GM12878 (cell line): ENCODE measurements around the gene OR4E1. TPM values are rescaled to one million over a fixed set of nuclear protein-coding genes. Genes with fewer than 3 reads are reported as not detected.

Source experiments
- ATAC-seq: fragments of 200-7000 bp; cut with Tn5 transposase; 3 replicates; pipeline ENCODE4 v1.9.1; 2020; ENCODE audit warnings: mild to moderate bottlenecking, moderate library complexity
- BruUV-seq: library from RNA; stranded (reverse); fragments of 400-500 nt; replicated peaks from 2 replicates; lab custom pipeline; 2021; lab: Mats Ljungman, UMichigan
- CTCF ChIA-PET: fragments of 300-600 bp; sonication (Branson Sonifier 250); formaldehyde crosslinking; extraction: SDS; loops from one replicate; lab custom pipeline; 2021; ENCODE audit warnings: inconsistent platforms; lab: Yijun Ruan, JAX
- POLR2A ChIA-PET: fragments of 350-600 bp; formaldehyde crosslinking; extraction: SDS; loops from one replicate; lab custom pipeline; 2021; ENCODE audit warnings: inconsistent platforms; lab: Charles Lee
- RAD21 ChIA-PET: fragments of 300-600 bp; sonication (Branson Sonifier 250); formaldehyde crosslinking; loops from one replicate; lab custom pipeline; 2023; ENCODE audit warnings: antibody characterized with exemption; ENCODE audit not compliant: unreplicated experiment; lab: Charles Lee
- SMC1A ChIA-PET: fragments of 300-600 bp; sonication (Branson Sonifier 250); formaldehyde crosslinking; loops from one replicate; lab custom pipeline; 2023; ENCODE audit not compliant: unreplicated experiment, uncharacterized antibody; lab: Charles Lee
- DNase-seq: peaks from one replicate; pipeline ENCODE4 v3.0.0-alpha.2; 2011; ENCODE audit warnings: low read depth, low spot score
- FAIRE-seq: peaks from 3 replicates; lab custom pipeline; 2011; peaks lifted over from hg19 to GRCh38; lab: Jason Lieb, UNC
- H2AFZ ChIP-seq: 2 replicates; pipeline ENCODE4 v1.6.0; 2011; ENCODE audit warnings: low read depth, low read length, control low read depth; ENCODE audit not compliant: control insufficient read depth
- H3K27ac ChIP-seq: 2 replicates; pipeline ENCODE4 v1.5.1; 2011; ENCODE audit warnings: control low read depth; ENCODE audit not compliant: control insufficient read depth, insufficient read depth
- H3K27me3 ChIP-seq, 2 experiments: replicated peaks in 1 of 2; 2 replicates each; pipeline versions ENCODE4 v1.6.0 to v1.6.1; 2011; ENCODE audit warnings: low read length in 1 of 2; ENCODE audit not compliant: control insufficient read depth in 2 of 2, insufficient read depth in 2 of 2
- H3K36me3 ChIP-seq, 2 experiments: 2 replicates each; pipeline ENCODE4 v1.5.1; 2011; ENCODE audit warnings: low read length in 1 of 2; ENCODE audit not compliant: control insufficient read depth in 2 of 2, insufficient read depth in 2 of 2
- H3K4me1 ChIP-seq: 2 replicates; pipeline ENCODE4 v1.6.1; 2011; ENCODE audit warnings: mild to moderate bottlenecking, low read length, moderate library complexity, mixed read lengths; ENCODE audit not compliant: control insufficient read depth, insufficient read depth
- H3K4me2 ChIP-seq: 2 replicates; pipeline ENCODE4 v1.6.0; 2011; ENCODE audit warnings: control low read depth; ENCODE audit not compliant: control insufficient read depth, insufficient read depth
- H3K4me3 ChIP-seq: fragments of 200-600 bp; sonication (generic); 2 replicates; pipeline ENCODE4 v1.5.1; 2016
- H3K79me2 ChIP-seq: 2 replicates; pipeline ENCODE4 v1.6.0; 2011; ENCODE audit warnings: low read length; ENCODE audit not compliant: control insufficient read depth, insufficient read depth
- H3K9ac ChIP-seq: 2 replicates; pipeline ENCODE4 v1.8.0; 2011; ENCODE audit warnings: low read length, control low read depth, mixed read lengths; ENCODE audit not compliant: control insufficient read depth, insufficient read depth
- H3K9me3 ChIP-seq: replicated peaks from 3 replicates; pipeline ENCODE4 v1.5.1; 2011; ENCODE audit warnings: mild to moderate bottlenecking, low read length; ENCODE audit not compliant: control insufficient read depth, insufficient read depth
- H4K20me1 ChIP-seq: 2 replicates; pipeline ENCODE4 v1.6.0; 2011; ENCODE audit not compliant: control insufficient read depth, insufficient read depth
- CHD2 ChIP-seq: IDR thresholded peaks from 2 replicates; pipeline ENCODE4 v1.6.1; 2011; ENCODE audit warnings: low read depth, low read length, improper control_type of control experiment, borderline replicate concordance
- CHD4 ChIP-seq: fragments of 200-600 bp; sonication (generic); IDR thresholded peaks from 2 replicates; pipeline ENCODE4 v1.6.1; 2016; ENCODE audit warnings: mild to moderate bottlenecking
- FOXK2 ChIP-seq: fragments of 450-650 bp; IDR thresholded peaks from 2 replicates; pipeline ENCODE4 v1.6.1; 2017; ENCODE audit warnings: mild to moderate bottlenecking, moderate library complexity
- HDAC6 ChIP-seq: fragments of 200-600 bp; sonication (generic); IDR thresholded peaks from one replicate; pipeline ENCODE4 v1.8.0; 2017; ENCODE audit warnings: antibody characterized with exemption; ENCODE audit not compliant: unreplicated experiment
- JUNB ChIP-seq: IDR thresholded peaks from 2 replicates; pipeline ENCODE4 v1.6.1; 2016; ENCODE audit warnings: antibody characterized with exemption, mild to moderate bottlenecking
- KDM1A ChIP-seq: fragments of 200-600 bp; sonication (generic); IDR thresholded peaks from 2 replicates; pipeline ENCODE4 v1.6.1; 2016; ENCODE audit warnings: borderline replicate concordance
- NR2C2 ChIP-seq: IDR thresholded peaks from 2 replicates; pipeline ENCODE4 v1.6.1; 2011; ENCODE audit warnings: borderline replicate concordance, low read depth; ENCODE audit not compliant: control insufficient read depth, insufficient read length
- RCOR1 ChIP-seq: conservative IDR thresholded peaks from 2 replicates; pipeline ENCODE4 v1.6.1; 2012; ENCODE audit warnings: low read depth, low read length, improper control_type of control experiment
- SIN3A ChIP-seq: IDR thresholded peaks from 2 replicates; pipeline ENCODE4 v1.6.1; 2012; ENCODE audit warnings: low read depth, low read length, improper control_type of control experiment
- SIX5 ChIP-seq: IDR thresholded peaks from 2 replicates; pipeline ENCODE4 v1.6.1; 2011; ENCODE audit warnings: mild to moderate bottlenecking, low read depth, low read length, moderate library complexity; ENCODE audit not compliant: severe bottlenecking
- SMARCA5 ChIP-seq: fragments of 450-650 bp; IDR thresholded peaks from 2 replicates; pipeline ENCODE4 v1.6.1; 2017; ENCODE audit warnings: mild to moderate bottlenecking
- SP1 ChIP-seq: IDR thresholded peaks from one replicate; pipeline ENCODE4 v1.6.1; 2011; ENCODE audit warnings: low read depth, low read length
- SPI1 ChIP-seq: IDR thresholded peaks from 2 replicates; pipeline ENCODE4 v1.6.1; 2011; ENCODE audit warnings: low read depth, mild to moderate bottlenecking, low read length, moderate library complexity, borderline replicate concordance; ENCODE audit not compliant: insufficient read depth
- SREBF1 ChIP-seq: IDR thresholded peaks from 2 replicates; pipeline ENCODE4 v1.6.1; 2012; ENCODE audit warnings: mild to moderate bottlenecking, low read length
- SRF ChIP-seq, 2 experiments: IDR thresholded peaks; 2 replicates each; pipeline ENCODE4 v1.6.1; 2011; ENCODE audit warnings: low read depth in 2 of 2, low read length in 2 of 2, mild to moderate bottlenecking in 1 of 2, moderate library complexity in 1 of 2
- TAF1 ChIP-seq: IDR thresholded peaks from 2 replicates; pipeline ENCODE4 v1.6.1; 2011; ENCODE audit warnings: mild to moderate bottlenecking, low read depth, low read length, borderline replicate concordance
- TARDBP ChIP-seq: IDR thresholded peaks from 2 replicates; pipeline ENCODE4 v1.6.1; 2016; ENCODE audit warnings: borderline replicate concordance
- ZNF622 ChIP-seq: fragments of 450-650 bp; IDR thresholded peaks from 2 replicates; pipeline ENCODE4 v1.6.1; 2017; ENCODE audit warnings: mild to moderate bottlenecking, inconsistent platforms
- WGBS: methylation state at CpG from one replicate; pipeline ENCODE4 v1.1.6; 2016; ENCODE audit warnings: low lambda C conversion rate; ENCODE audit not compliant: insufficient replicate concordance, insufficient coverage; ENCODE audit errors: missing lambda C conversion rate; 5-methylcytosine and 5-hydroxymethylcytosine counted together
- in situ Hi-C: fragments of 300-500 bp; cut with MboI; formaldehyde crosslinking; loops from 9 replicates; pipeline ENCODE4 v1.14.3; 2018; ENCODE audit warnings: mixed read lengths
- intact Hi-C: fragments of 100-400 bp; cut with micrococcal nuclease; formaldehyde crosslinking; loops from one replicate; pipeline ENCODE4 v1.14.2; 2022; ENCODE audit not compliant: unreplicated experiment
- polyA plus RNA-seq, 11 experiments: library from polyadenylated mRNA; depleted of rRNA in 4 of 11; unstranded in 6 of 11; stranded (reverse) in 5 of 11; fragments of >200 nt; fragmentation: Nextera tagmentation in 4 of 11; fragmentation: Illumina TruSeq in 1 of 11; extraction: Ambion mirVana in 4 of 11; extraction: Trizol in 1 of 11; gene quantifications; 1 replicate in 1 of 11; 2 replicates in 10 of 11; pipeline versions ENCODE4 v1.2.1 to v1.2.3, GENCODE V29; 2011 to 2016; ENCODE audit warnings: inconsistent platforms in 2 of 11, missing spikeins in 2 of 11, low read depth in 1 of 11
- total RNA-seq, 4 experiments: library from RNA; depleted of rRNA in 3 of 4; stranded (reverse); fragments of >200 nt in 3 of 4; fragmentation: Illumina TruSeq in 1 of 4; extraction: Trizol in 1 of 4; gene quantifications; 2 replicates each; pipeline versions ENCODE4 v1.2.1 to v1.2.3, GENCODE V29; 2013 to 2021
- TF ChIP-seq, protein P1 (sequence below): fragments of 450-650 bp; IDR thresholded peaks from 2 replicates; pipeline ENCODE4 v1.6.1; 2016; ENCODE audit warnings: mild to moderate bottlenecking

The OR4E1 gene
- total and polyA plus RNA-seq, 10 of the 15 experiments (the other 5 are each of a cell fraction or from before 2014, with no cell fraction given): not detected

DNA sequence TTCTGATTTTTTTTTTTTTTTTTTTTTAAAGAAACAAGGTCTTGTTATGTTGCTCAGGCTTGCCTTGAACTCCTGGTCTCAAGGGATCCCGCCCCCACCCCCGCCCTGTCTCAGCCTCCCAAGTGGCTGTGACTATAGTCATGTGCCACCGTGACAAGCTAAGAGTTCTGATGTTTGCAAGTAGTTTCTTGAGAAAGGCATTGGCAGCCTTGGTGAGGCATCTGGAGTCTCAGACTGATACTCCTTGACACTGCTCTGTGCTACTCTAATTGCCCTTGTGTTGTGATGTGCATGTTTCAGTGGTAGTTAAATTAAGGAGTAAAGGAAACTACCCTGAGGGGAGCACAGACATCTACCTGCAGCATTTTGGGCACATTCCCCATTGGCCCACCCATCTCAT is 46.2 kb upstream of the OR4E1 start (continued):
- TF ChIP-seq, protein P1, sequence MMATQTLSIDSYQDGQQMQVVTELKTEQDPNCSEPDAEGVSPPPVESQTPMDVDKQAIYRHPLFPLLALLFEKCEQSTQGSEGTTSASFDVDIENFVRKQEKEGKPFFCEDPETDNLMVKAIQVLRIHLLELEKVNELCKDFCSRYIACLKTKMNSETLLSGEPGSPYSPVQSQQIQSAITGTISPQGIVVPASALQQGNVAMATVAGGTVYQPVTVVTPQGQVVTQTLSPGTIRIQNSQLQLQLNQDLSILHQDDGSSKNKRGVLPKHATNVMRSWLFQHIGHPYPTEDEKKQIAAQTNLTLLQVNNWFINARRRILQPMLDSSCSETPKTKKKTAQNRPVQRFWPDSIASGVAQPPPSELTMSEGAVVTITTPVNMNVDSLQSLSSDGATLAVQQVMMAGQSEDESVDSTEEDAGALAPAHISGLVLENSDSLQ: no peak
- no peak for TF ChIP-seq FOXK2
- TF ChIP-seq SPI1: no peak

DNA sequence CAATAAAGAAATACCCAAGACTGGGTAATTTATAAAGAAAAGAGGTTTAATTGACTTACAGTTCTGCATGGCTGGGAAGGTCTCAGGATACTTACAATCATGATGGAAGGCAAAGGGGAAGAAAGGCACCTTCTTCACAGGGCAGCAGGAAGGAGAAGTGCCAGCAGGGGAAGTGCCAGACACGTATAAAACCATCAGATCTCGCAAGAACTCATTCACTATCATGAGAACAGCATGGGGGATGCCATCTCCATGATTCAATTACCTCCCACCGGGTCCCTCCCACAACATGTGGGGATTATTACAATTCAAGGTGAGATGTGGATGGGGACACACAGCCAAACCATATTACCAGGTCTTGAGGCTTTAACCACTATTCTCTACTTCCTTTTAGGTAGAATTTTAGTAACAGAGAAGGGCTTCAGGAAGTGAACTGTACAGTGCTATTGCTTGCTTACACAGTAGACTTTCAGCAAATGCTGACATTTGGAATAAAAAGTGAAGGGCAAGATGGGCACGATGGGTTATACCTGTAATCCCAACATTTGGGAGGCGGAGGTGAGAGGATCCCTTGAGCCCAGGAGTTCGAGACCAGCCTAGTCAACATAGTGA is 40.8 kb upstream of the OR4E1 start:
- ATAC-seq: no peak
- TF ChIP-seq SP1 (no peak), SMARCA5 (no peak), JUNB (no peak), KDM1A (no peak), NR2C2 (no peak), ZNF622 (no peak), CHD4 (no peak), HDAC6 (no peak), CHD2 (no peak), SREBF1 (no peak), SIN3A (no peak), RCOR1 (no peak), SRF (IDR thresholded peaks at IDR 0.05; ENCODE audit: low read depth in 2 of 2, low read length in 2 of 2) (no peak), TARDBP (no peak), TAF1 (no peak), SIX5 (no peak)
- H3K27me3 ChIP-seq: no peaks in the 10 kb centered on the region
- intact Hi-C loops: no loop called here
- ChIA-PET POLR2A (no interaction called here), SMC1A (no interaction called here), RAD21 (no interaction called here), CTCF (no interaction called here)
- no peak for DNase-seq
- FAIRE-seq: no peak
- H3K4me2 ChIP-seq: no peak overlapping the region
- no peaks in the 10 kb centered on the region for H3K36me3 ChIP-seq
- no peaks in the 10 kb centered on the region for H3K4me1 ChIP-seq
- H4K20me1 ChIP-seq: no peaks in the 10 kb centered on the region
- no TSS peak for BruUV-seq
- no peaks in the 10 kb centered on the region for H3K9me3 ChIP-seq
- H3K4me3 ChIP-seq: no peak overlapping the region
- H3K27ac ChIP-seq: no peak overlapping the region
- WGBS: 6% methylated on average over 6 of the region's 6 CpGs
- H3K9ac ChIP-seq: no peak overlapping the region
- H3K79me2 ChIP-seq: no peaks in the 10 kb centered on the region
- H2AFZ ChIP-seq: no peak overlapping the region
- in situ Hi-C loops: no loop called here
